ENCODE results near the gene HMGB1. TPM values are rescaled to one million over a fixed set of nuclear protein-coding genes. Genes with fewer than 3 reads are reported as not detected.

The HMGB1 gene
- total RNA-seq, 1 donor from 2014 or later, result 209 TPM

Other genes starting within 250 kb of the HMGB1 start
- gene KATNAL1, start 158.4 kb downstream of the HMGB1 start, total RNA-seq, result 31.6 TPM
- gene UBE2L5, start 43.4 kb downstream of the HMGB1 start, total RNA-seq, result 0.26 TPM
- 17.1 TPM for gene USPL1, start 152.0 kb upstream of the HMGB1 start, total RNA-seq